Thyroid gland (tissue), 4 donors: ENCODE results near the gene IL10RA. TPM values are rescaled to one million over a fixed set of nuclear protein-coding genes. Genes with fewer than 3 reads are reported as not detected.

Source experiments
- DNase-seq, 2 donors: peaks; one replicate each; pipeline ENCODE4 v3.0.0-alpha.2; 2019
- H3K27ac ChIP-seq, 3 donors: fragments of 200-600 bp; sonication (generic); 1 replicate in 2 of 3; 2 replicates in 1 of 3; pipeline ENCODE4 v1.5.1; 2016 to 2019; ENCODE audit warnings: mild to moderate bottlenecking in 1 of 3, moderate library complexity in 1 of 3
- H3K27me3 ChIP-seq: fragments of 200-600 bp; sonication (generic); one replicate; pipeline ENCODE4 v1.5.1; 2019
- H3K36me3 ChIP-seq, 2 donors: fragments of 200-600 bp; sonication (generic); one replicate each; pipeline ENCODE4 v1.5.1; 2016 to 2019
- H3K4me1 ChIP-seq, 2 donors: fragments of 200-600 bp; sonication (generic); one replicate each; pipeline ENCODE4 v1.5.1; 2017 to 2019
- H3K4me3 ChIP-seq, 3 donors: fragments of 200-600 bp; sonication (generic); replicated peaks in 1 of 3; 1 replicate in 2 of 3; 2 replicates in 1 of 3; pipeline ENCODE4 v1.5.1; 2016; ENCODE audit warnings: mild to moderate bottlenecking in 1 of 3
- H3K9me3 ChIP-seq: fragments of 200-600 bp; sonication (generic); one replicate; pipeline ENCODE4 v1.5.1; 2017
- POLR2A ChIP-seq, 2 donors: fragments of 450-650 bp; IDR thresholded peaks; one replicate each; pipeline ENCODE4 v1.6.1; 2017; ENCODE audit warnings: antibody characterized with exemption in 2 of 2, mild to moderate bottlenecking in 2 of 2, moderate library complexity in 1 of 2
- WGBS, 2 donors: methylation state at CpG; one replicate each; pipeline ENCODE4 v1.1.5; 2017; 5-methylcytosine and 5-hydroxymethylcytosine counted together
- intact Hi-C: fragments of 100-400 bp; cut with DNase I; formaldehyde crosslinking; loops from one replicate; pipeline ENCODE4 v1.15.1; 2023
- total RNA-seq, 4 donors: library from RNA; depleted of rRNA; stranded (reverse); fragments of >200 nt; gene quantifications; one replicate each; pipeline ENCODE4 v1.2.3, GENCODE V29; 2016
- TF ChIP-seq, protein P1 (sequence below), 6 experiments: fragments of 200-600 bp in 3 of 6; fragments of 450-650 bp in 3 of 6; sonication (generic) in 3 of 6; IDR thresholded peaks; one replicate each; pipeline ENCODE4 v1.5.1; 2016 to 2019; ENCODE audit warnings: antibody characterized with exemption in 6 of 6, mild to moderate bottlenecking in 2 of 6, inconsistent platforms in 1 of 6, moderate library complexity in 1 of 6

Gene IL10RA
- total RNA-seq, 4 donors from 2014 or later: 5.3 to 21.9 (median 10.6) TPM

GRCh38 chr11:118000067-118000849 lies 14.1 kb downstream of the IL10RA start:
- intact Hi-C loops: no loop called here

GRCh38 chr11:118000850-118001228 lies 14.6 kb downstream of the IL10RA start:
- WGBS, 2 donors: 89 to 100% methylated on average over 1 of the region's 1 CpG
- Histone ChIP-seq H3K4me3 (no peak overlapping the region), H3K27me3 (no peaks in the 10 kb centered on the region), H3K36me3 (no peaks in the 10 kb centered on the region), H3K27ac (no peak overlapping the region), H3K9me3 (no peaks in the 10 kb centered on the region), H3K4me1 (no peaks in the 10 kb centered on the region)
- intact Hi-C loops: no loop called here
- no peak for DNase-seq
- no peak for TF ChIP-seq POLR2A (IDR thresholded peaks at IDR 0.05)
- TF ChIP-seq, protein P1, sequence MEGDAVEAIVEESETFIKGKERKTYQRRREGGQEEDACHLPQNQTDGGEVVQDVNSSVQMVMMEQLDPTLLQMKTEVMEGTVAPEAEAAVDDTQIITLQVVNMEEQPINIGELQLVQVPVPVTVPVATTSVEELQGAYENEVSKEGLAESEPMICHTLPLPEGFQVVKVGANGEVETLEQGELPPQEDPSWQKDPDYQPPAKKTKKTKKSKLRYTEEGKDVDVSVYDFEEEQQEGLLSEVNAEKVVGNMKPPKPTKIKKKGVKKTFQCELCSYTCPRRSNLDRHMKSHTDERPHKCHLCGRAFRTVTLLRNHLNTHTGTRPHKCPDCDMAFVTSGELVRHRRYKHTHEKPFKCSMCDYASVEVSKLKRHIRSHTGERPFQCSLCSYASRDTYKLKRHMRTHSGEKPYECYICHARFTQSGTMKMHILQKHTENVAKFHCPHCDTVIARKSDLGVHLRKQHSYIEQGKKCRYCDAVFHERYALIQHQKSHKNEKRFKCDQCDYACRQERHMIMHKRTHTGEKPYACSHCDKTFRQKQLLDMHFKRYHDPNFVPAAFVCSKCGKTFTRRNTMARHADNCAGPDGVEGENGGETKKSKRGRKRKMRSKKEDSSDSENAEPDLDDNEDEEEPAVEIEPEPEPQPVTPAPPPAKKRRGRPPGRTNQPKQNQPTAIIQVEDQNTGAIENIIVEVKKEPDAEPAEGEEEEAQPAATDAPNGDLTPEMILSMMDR (IDR thresholded peaks at IDR 0.05): no peak

More at GRCh38 chr11:118000067-118000849, 14.1 kb downstream of the IL10RA start:
- Histone ChIP-seq H3K27me3 (no peaks in the 10 kb centered on the region), H3K27ac (no peak overlapping the region), H3K36me3 (no peaks in the 10 kb centered on the region), H3K4me1 (no peaks in the 10 kb centered on the region), H3K9me3 (no peaks in the 10 kb centered on the region), H3K4me3 (no peak overlapping the region)
- TF ChIP-seq, protein P1 (IDR thresholded peaks at IDR 0.05): no peak
- TF ChIP-seq POLR2A (IDR thresholded peaks at IDR 0.05): no peak
- 98% methylated on average over 3 to 4 of the region's 4 CpGs for WGBS, 2 donors
- DNase-seq: no peak

- DNase-seq: no peak
- no peaks in the 10 kb centered on the region for H3K4me1 ChIP-seq
- 79 to 86% methylated on average over 5 of the region's 5 CpGs for WGBS, 2 donors
- no peak overlapping the region for H3K4me3 ChIP-seq
- H3K27me3 ChIP-seq: no peaks in the 10 kb centered on the region
- intact Hi-C loops: no loop called here
- H3K9me3 ChIP-seq: no peaks in the 10 kb centered on the region
- no peaks in the 10 kb centered on the region for H3K36me3 ChIP-seq
- H3K27ac ChIP-seq: no peak overlapping the region
- TF ChIP-seq, protein P1 (IDR thresholded peaks at IDR 0.05): no peak
Observed at GRCh38 chr11:118001494-118001971, 15.3 kb downstream of the IL10RA start.

DNA sequence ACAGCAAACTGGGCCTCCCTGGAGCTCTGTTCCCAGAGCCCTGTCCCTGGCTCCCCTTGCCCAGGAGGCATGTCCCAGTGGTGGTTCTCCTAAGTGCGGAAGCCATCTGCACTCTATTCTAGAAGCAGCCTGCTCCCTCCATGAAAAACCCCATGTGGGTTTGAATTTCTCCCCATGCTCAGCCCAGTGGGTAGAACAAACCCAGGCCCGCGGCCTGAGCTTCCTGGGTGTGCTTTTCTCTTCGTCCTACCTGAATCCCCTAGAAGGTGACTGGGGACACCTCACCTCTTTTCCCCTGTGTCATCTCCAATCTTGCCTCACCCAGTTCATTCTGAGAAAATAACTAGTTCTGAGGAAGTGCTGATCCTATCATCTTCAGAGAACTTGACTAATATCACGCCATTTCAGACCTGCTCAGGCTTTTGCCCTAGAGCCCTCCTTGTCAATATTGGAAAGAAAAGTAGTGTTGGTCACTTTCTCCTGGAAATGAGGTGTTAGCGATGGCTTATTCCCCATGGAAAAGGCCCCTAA lies 15.9 kb downstream of the IL10RA start:
- DNase-seq: no peak
- Histone ChIP-seq H3K4me3 (no peak overlapping the region), H3K36me3 (no peaks in the 10 kb centered on the region), H3K27ac (no peak overlapping the region), H3K4me1 (no peaks in the 10 kb centered on the region), H3K9me3 (no peaks in the 10 kb centered on the region), H3K27me3 (no peaks in the 10 kb centered on the region)
- 88 to 93% methylated on average over 6 of the region's 6 CpGs for whole genome bisulfite sequencing, 2 donors
- TF ChIP-seq, protein P1 (IDR thresholded peaks at IDR 0.05): no peak
- no peak for TF ChIP-seq POLR2A (IDR thresholded peaks at IDR 0.05)
- intact Hi-C loops: no loop called here
